22Rv1 (cell line): ENCODE results near the gene SSTR3.

Experiments used
- ZFX ChIP-seq: fragments of 450-650 bp; IDR thresholded peaks from 2 replicates; pipeline ENCODE4 v1.6.1; 2017; ENCODE audit warnings: antibody characterized with exemption, borderline replicate concordance
- TF ChIP-seq, protein P1 (sequence below): fragments of 450-650 bp; IDR thresholded peaks from 2 replicates; pipeline ENCODE4 v1.5.1; 2017; ENCODE audit warnings: mild to moderate bottlenecking

- TF ChIP-seq, protein P1, sequence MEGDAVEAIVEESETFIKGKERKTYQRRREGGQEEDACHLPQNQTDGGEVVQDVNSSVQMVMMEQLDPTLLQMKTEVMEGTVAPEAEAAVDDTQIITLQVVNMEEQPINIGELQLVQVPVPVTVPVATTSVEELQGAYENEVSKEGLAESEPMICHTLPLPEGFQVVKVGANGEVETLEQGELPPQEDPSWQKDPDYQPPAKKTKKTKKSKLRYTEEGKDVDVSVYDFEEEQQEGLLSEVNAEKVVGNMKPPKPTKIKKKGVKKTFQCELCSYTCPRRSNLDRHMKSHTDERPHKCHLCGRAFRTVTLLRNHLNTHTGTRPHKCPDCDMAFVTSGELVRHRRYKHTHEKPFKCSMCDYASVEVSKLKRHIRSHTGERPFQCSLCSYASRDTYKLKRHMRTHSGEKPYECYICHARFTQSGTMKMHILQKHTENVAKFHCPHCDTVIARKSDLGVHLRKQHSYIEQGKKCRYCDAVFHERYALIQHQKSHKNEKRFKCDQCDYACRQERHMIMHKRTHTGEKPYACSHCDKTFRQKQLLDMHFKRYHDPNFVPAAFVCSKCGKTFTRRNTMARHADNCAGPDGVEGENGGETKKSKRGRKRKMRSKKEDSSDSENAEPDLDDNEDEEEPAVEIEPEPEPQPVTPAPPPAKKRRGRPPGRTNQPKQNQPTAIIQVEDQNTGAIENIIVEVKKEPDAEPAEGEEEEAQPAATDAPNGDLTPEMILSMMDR, result no peak
- TF ChIP-seq ZFX, result no peak
These were observed 18.6 kb upstream of the SSTR3 start for GRCh38 chr22:37230673-37231405.
